NOMO-1 treated with DMSO at 0.1 percent for 48 hours (cell line): ENCODE results near the gene ZNF490.

Experiments
- DNase-seq: peaks from one replicate; lab custom pipeline; 2025; ENCODE audit not compliant: unreplicated experiment; lab: John Stamatoyannopoulos, UW

The ZNF490 gene

GRCh38 chr19:12546068-12546467, 64.5 kb downstream of the ZNF490 start:
- no peak for DNase-seq

GRCh38 chr19:12545267-12545666, 65.3 kb downstream of the ZNF490 start:
- DNase-seq: no peak

GRCh38 chr19:12544401-12544876, 66.2 kb downstream of the ZNF490 start:
- DNase-seq: no peak

GRCh38 chr19:12543855-12544254, 66.8 kb downstream of the ZNF490 start:
- no peak for DNase-seq
